Vagina (tissue), 2 donors: ENCODE results near the gene NAGS. TPM values are rescaled to one million over a fixed set of nuclear protein-coding genes. Genes with fewer than 3 reads are reported as not detected.
"Not testable (repeated sequence)": the region's sequence is repeated elsewhere in the genome, so short reads cannot be mapped to it uniquely, and the experiment has no call there.

Source experiments
- DNase-seq, 2 donors: peaks; one replicate each; pipeline ENCODE4 v3.0.0-alpha.2; 2017; ENCODE audit errors: extremely low spot score in 2 of 2
- H3K27ac ChIP-seq: fragments of 200-600 bp; sonication (generic); one replicate; pipeline ENCODE4 v1.5.1; 2019
- H3K27me3 ChIP-seq: fragments of 200-600 bp; sonication (generic); one replicate; pipeline ENCODE4 v1.5.1; 2019
- H3K36me3 ChIP-seq, 2 donors: fragments of 200-600 bp; sonication (generic); one replicate each; pipeline ENCODE4 v1.5.1; 2017 to 2019
- H3K4me1 ChIP-seq: fragments of 200-600 bp; sonication (generic); one replicate; pipeline ENCODE4 v1.5.1; 2019
- H3K4me3 ChIP-seq, 2 donors: fragments of 200-600 bp; sonication (generic); 1 replicate in 1 of 2; 2 replicates in 1 of 2; pipeline ENCODE4 v1.5.1; 2016 to 2019
- H3K9me3 ChIP-seq: fragments of 200-600 bp; sonication (generic); one replicate; pipeline ENCODE4 v1.5.1; 2019
- POLR2A ChIP-seq, 2 donors: fragments of 450-650 bp; IDR thresholded peaks; one replicate each; pipeline ENCODE4 v1.6.1; 2017; ENCODE audit warnings: antibody characterized with exemption in 2 of 2, mild to moderate bottlenecking in 2 of 2, moderate library complexity in 2 of 2
- POLR2AphosphoS5 ChIP-seq, 2 donors: sonication (generic); formaldehyde crosslinking; IDR thresholded peaks; one replicate each; pipeline ENCODE4 v1.9.0; 2017; ENCODE audit warnings: antibody characterized with exemption in 2 of 2, mild to moderate bottlenecking in 2 of 2, low read depth in 1 of 2; ENCODE audit not compliant: insufficient read depth in 1 of 2
- intact Hi-C: fragments of 100-400 bp; cut with DNase I; formaldehyde crosslinking; loops from one replicate; pipeline ENCODE4 v1.15.1; 2023
- total RNA-seq: library from RNA; depleted of rRNA; stranded (reverse); fragments of >200 nt; gene quantifications from one replicate; pipeline ENCODE4 v1.2.3, GENCODE V29; 2016
- TF ChIP-seq, protein P1 (sequence below), 3 experiments: fragments of 450-650 bp in 2 of 3; fragments of 200-600 bp in 1 of 3; sonication (generic) in 1 of 3; IDR thresholded peaks; one replicate each; pipeline ENCODE4 v1.5.1; 2017 to 2019; ENCODE audit warnings: antibody characterized with exemption in 3 of 3, mild to moderate bottlenecking in 2 of 3, moderate library complexity in 2 of 3

The NAGS gene
- total RNA-seq, 1 donor from 2014 or later = 4.9 TPM

DNA sequence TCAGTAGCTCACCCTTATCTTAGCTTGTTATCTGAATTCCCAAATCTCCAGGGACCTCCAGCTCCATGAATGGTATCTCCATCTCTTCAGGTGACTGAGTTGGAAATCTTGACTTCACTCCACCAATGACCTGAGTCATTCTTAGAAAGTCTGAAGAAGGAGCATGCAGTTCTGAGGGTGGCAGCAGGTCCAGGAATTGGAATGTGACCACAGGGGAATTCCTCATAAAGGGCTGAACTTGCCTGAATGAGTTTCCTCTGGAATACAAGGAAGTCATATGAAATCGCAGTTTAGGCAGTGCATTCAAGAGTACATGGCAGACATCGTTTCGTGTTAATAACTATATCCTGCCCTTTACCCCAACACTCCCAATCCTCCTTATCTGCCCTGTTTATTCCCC lies 38.1 kb upstream of the NAGS start:
- no peaks in the 10 kb centered on the region for H3K36me3 ChIP-seq
- H3K27me3 ChIP-seq = no peaks in the 10 kb centered on the region
- no peaks in the 10 kb centered on the region for H3K4me1 ChIP-seq
- TF ChIP-seq POLR2A (IDR thresholded peaks at IDR 0.05) = no peak
- TF ChIP-seq, protein P1, sequence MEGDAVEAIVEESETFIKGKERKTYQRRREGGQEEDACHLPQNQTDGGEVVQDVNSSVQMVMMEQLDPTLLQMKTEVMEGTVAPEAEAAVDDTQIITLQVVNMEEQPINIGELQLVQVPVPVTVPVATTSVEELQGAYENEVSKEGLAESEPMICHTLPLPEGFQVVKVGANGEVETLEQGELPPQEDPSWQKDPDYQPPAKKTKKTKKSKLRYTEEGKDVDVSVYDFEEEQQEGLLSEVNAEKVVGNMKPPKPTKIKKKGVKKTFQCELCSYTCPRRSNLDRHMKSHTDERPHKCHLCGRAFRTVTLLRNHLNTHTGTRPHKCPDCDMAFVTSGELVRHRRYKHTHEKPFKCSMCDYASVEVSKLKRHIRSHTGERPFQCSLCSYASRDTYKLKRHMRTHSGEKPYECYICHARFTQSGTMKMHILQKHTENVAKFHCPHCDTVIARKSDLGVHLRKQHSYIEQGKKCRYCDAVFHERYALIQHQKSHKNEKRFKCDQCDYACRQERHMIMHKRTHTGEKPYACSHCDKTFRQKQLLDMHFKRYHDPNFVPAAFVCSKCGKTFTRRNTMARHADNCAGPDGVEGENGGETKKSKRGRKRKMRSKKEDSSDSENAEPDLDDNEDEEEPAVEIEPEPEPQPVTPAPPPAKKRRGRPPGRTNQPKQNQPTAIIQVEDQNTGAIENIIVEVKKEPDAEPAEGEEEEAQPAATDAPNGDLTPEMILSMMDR (IDR thresholded peaks at IDR 0.05) = no peak
- no peak for TF ChIP-seq POLR2AphosphoS5 (IDR thresholded peaks at IDR 0.05; ENCODE audit: insufficient read depth in 1 of 2, low read depth in 1 of 2)
- no peak for DNase-seq
- intact Hi-C loops = no loop called here
- no peak overlapping the region for H3K4me3 ChIP-seq
- H3K9me3 ChIP-seq = no peaks in the 10 kb centered on the region
- no peak overlapping the region for H3K27ac ChIP-seq

DNA sequence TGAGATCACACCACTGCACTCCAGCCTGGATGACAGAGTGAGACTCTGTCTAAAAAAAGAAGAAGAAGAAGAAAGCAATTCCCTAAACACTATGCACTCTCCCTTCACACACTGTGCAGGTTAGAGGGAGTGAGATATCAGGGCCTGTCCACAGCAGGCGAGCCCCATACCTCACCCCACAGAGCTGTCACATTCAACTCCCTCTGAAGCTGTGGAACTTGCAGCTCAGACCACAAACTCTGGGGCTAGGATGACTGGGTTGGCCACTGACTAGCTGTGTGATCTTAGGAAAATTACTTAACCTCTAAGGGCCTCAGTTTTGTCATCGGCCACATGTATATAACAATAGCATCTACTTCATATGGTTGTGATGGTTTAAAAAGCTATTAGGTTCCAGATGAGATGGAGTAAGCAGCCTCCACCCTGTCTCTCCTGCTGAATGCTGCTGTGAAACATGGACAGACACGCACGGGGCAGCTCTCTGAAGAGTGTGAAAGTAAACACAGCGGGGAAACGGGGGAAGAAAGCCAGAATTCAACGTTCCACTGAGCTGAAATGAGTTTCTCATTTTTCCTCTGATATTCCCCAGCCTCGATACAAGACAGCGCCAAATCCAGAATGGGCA lies 37.1 kb upstream of the NAGS start:
- DNase-seq = no peak
- H3K4me3 ChIP-seq = no peak overlapping the region
- intact Hi-C loops = no loop called here
- no peaks in the 10 kb centered on the region for H3K36me3 ChIP-seq
- no peaks in the 10 kb centered on the region for H3K27me3 ChIP-seq
- H3K27ac ChIP-seq = no peak overlapping the region
- TF ChIP-seq, protein P1 (IDR thresholded peaks at IDR 0.05) = no peak
- TF ChIP-seq POLR2AphosphoS5 (IDR thresholded peaks at IDR 0.05; ENCODE audit: insufficient read depth in 1 of 2, low read depth in 1 of 2) (no peak), POLR2A (IDR thresholded peaks at IDR 0.05) (no peak)
- no peaks in the 10 kb centered on the region for H3K9me3 ChIP-seq
- H3K4me1 ChIP-seq = no peaks in the 10 kb centered on the region

DNA sequence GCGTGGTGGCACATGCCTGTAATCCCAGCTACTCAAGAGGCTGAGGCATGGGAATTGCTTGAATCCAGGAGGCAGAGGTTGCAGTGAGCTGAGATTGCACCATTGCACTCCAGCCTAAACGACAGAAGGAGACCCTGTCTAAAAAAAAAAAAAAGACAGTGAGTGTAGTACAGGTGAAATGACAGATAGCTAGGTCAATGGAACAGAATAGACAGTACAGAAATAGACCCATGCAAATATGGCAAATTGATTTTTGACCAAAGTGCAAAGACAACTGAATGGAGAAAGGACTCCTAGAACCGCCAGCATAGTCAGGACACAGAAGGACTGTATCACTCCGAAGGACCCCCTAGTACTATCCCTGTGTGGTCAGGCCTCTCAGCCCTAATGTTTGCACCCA lies 34.1 kb upstream of the NAGS start:
- TF ChIP-seq POLR2AphosphoS5 (IDR thresholded peaks at IDR 0.05; ENCODE audit: insufficient read depth in 1 of 2, low read depth in 1 of 2) = no peak
- TF ChIP-seq, protein P1 (IDR thresholded peaks at IDR 0.05) = no peak
- TF ChIP-seq POLR2A (IDR thresholded peaks at IDR 0.05) = no peak

DNA sequence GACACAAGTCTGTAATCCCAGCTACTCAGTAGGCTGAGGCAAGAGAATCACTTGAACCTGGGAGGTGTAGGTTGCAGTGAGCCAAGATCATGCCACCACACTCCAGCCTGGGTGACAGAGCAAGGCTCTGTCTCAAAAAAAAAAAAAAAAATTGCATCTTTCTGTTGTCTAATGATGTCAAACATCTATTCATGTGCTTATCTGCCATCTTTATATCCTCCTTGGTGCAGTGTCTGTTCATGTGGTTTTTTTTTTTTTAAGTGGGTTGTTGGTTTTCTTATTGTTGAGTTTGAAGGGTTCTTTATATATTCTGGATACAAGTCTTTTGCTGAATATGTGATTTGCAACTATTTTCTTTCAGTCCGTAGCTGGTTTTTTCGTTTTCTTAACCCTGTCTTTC lies 33.0 kb upstream of the NAGS start:
- intact Hi-C loops, H3K4me3 ChIP-seq, H3K36me3 ChIP-seq, H3K27ac ChIP-seq, DNase-seq, H3K9me3 ChIP-seq, H3K27me3 ChIP-seq, H3K4me1 ChIP-seq: not testable (repeated sequence)

More for the DNA sequence above, 34.1 kb upstream of the NAGS start:
- DNase-seq = no peak
- intact Hi-C loops = no loop called here
- Histone ChIP-seq H3K4me3 (no peak overlapping the region), H3K36me3 (no peaks in the 10 kb centered on the region), H3K9me3 (no peaks in the 10 kb centered on the region), H3K27me3 (no peaks in the 10 kb centered on the region), H3K27ac (no peak overlapping the region), H3K4me1 (no peaks in the 10 kb centered on the region)

DNA sequence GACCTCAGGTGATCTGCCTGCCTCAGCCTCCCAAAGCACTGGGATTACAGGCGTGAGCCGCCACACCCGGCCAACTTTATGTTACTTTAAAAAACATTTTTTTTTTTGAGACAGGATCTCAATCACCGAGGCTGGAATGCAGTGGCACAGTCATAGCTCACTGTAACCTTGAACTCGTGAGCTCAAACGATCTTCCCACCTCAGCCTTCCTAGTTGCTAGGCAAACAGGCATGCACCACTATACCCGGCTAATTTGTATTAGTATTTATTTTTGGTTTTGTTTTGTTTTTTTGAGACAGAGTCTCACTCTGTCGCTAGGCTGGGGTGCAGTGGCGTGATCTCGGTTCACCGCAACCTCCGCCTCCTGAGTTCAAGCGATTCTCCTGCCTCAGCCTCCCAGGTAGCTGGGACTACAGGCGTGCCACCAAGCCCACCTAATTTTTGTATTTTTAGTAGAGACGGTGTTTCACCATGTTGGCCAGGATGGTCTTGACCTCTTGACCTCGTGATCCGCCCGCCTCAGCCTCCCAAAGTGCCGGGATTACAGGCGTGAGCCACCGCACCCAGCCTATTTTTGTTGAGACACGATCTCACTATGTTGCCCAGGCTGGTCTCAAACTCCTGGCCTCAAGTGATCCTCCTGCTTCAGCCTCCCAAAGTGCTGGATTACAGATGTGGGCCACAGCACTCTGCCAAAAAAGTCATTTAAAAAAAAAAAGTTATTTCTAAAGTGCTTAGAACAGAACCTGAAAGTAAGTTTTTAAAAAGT lies 31.8 kb upstream of the NAGS start:
- H3K4me3 ChIP-seq, H3K4me1 ChIP-seq, DNase-seq, H3K9me3 ChIP-seq, H3K27me3 ChIP-seq, intact Hi-C loops, H3K36me3 ChIP-seq, H3K27ac ChIP-seq: not testable (repeated sequence)
